ENCODE results near the gene AFF3.
"Not testable (repeated sequence)": the region's sequence is repeated elsewhere in the genome, so short reads cannot be mapped to it uniquely, and the experiment has no call there.

DNA sequence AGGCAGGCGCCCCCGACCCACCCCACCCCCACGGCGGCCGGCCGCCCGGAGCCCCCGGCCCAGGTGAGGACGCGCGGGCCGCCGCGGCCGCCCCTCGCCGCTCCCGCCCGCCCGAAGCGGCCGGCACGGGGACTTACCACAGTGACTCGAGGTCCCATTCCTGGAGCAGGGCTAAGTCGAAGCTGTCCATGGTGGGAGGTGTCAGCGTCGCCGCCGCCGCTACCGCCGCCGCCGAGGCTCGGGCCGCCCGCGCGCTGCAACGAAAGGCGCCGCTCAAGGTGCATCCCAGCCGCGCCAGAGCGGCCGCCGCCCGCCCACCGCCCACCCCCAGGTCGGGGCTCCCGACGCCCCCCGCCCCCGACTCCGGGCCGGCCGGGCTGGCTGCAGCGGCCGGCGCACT lies 38.1 kb downstream of the AFF3 start:
- TF ChIP-seq, protein P1, sequence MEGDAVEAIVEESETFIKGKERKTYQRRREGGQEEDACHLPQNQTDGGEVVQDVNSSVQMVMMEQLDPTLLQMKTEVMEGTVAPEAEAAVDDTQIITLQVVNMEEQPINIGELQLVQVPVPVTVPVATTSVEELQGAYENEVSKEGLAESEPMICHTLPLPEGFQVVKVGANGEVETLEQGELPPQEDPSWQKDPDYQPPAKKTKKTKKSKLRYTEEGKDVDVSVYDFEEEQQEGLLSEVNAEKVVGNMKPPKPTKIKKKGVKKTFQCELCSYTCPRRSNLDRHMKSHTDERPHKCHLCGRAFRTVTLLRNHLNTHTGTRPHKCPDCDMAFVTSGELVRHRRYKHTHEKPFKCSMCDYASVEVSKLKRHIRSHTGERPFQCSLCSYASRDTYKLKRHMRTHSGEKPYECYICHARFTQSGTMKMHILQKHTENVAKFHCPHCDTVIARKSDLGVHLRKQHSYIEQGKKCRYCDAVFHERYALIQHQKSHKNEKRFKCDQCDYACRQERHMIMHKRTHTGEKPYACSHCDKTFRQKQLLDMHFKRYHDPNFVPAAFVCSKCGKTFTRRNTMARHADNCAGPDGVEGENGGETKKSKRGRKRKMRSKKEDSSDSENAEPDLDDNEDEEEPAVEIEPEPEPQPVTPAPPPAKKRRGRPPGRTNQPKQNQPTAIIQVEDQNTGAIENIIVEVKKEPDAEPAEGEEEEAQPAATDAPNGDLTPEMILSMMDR (IDR thresholded peaks at IDR 0.05) = not testable (repeated sequence)
- not testable (repeated sequence) for TF ChIP-seq POLR2A, EP300 (IDR thresholded peaks at IDR 0.05)

Data from stomach (tissue), 4 donors.